HTERT RPE-1 (cell line): Measurements from ENCODE around the gene STRIP1.
"Not testable (repeated sequence)": the region's sequence is repeated elsewhere in the genome, so short reads cannot be mapped to it uniquely, and the experiment has no call there.

Experiments used
- in situ Hi-C: fragments of 300-500 bp; cut with MboI; formaldehyde crosslinking; loops from 4 replicates; pipeline ENCODE4 v1.14.3; 2020; ENCODE audit warnings: low sequenced_read_pairs

The STRIP1 gene

GRCh38 chr1:110008971-110009565 is 25.4 kb upstream of the STRIP1 start:
- in situ Hi-C loops = no loop called here

GRCh38 chr1:110011527-110012041 is 22.8 kb upstream of the STRIP1 start:
- in situ Hi-C loops = no loop called here

GRCh38 chr1:110012100-110012780 is 22.2 kb upstream of the STRIP1 start:
- in situ Hi-C loops = no loop called here

- in situ Hi-C loops = no loop called here
Measured at GRCh38 chr1:110017792-110018191, 16.6 kb upstream of the STRIP1 start.

DNA sequence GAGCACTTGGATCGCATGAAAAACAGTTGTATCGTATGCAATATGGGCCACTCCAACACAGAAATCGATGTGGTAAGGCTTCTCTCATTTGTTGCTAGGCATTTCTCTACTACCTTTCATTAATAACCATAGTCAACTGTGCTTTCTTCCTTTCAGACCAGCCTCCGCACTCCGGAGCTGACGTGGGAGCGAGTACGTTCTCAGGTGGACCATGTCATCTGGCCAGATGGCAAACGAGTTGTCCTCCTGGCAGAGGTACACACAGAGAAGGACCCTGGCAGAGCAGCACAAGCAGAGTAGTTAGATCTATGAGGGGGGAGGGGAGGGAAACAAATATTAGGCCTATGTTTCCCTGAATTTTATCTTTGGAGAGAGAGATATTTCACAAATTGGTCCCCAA is 16.0 kb upstream of the STRIP1 start:
- in situ Hi-C loops = no loop called here

GRCh38 chr1:110019770-110020169 is 14.7 kb upstream of the STRIP1 start:
- in situ Hi-C loops = no loop called here

DNA sequence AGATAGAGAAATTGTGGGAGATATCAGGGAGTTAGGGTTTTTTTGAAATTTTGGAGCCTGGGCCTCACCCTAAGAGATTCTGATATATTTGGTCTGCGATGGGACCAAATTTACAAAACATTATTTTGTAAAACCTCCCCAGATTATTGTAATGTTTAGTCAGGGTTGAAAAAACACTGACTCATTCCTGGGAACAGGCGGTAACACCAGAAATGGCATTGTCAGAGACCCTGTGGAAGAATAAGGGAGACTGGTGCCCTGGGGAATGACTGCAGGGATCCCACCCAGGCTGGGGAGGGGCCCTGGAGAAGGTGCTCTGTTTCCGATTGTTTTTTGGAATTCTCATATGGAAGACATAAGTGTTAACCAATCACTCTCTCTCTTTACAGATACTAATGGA is 13.1 kb upstream of the STRIP1 start:
- in situ Hi-C loops = no loop called here

- in situ Hi-C loops = no loop called here
Measured at GRCh38 chr1:110024613-110025012, 9.8 kb upstream of the STRIP1 start.

GRCh38 chr1:110030687-110031086 is 3.7 kb upstream of the STRIP1 start:
- in situ Hi-C loops = not testable (repeated sequence)

DNA sequence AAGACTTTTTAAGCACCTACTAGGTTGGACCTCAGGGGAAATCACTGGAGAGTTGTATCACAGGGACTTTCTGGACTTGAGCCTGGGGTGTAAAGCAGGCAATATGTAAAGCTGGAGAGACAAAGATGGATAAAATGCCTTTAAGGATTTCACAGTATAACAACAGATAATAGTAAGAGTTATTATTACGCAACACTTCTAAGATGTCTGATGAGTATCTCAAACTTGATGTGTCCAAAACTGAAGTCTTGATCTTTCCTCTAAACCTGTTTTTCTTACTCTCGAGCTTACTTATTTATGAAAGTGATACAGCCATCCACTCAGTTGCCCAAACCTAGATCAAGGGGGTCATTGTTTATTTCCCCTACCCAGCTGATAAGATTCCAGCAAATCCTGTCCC is 2.1 kb upstream of the STRIP1 start:
- in situ Hi-C loops = no loop called here

- in situ Hi-C loops = no loop called here
Measured at GRCh38 chr1:110033421-110033820, 1.0 kb upstream of the STRIP1 start.

DNA sequence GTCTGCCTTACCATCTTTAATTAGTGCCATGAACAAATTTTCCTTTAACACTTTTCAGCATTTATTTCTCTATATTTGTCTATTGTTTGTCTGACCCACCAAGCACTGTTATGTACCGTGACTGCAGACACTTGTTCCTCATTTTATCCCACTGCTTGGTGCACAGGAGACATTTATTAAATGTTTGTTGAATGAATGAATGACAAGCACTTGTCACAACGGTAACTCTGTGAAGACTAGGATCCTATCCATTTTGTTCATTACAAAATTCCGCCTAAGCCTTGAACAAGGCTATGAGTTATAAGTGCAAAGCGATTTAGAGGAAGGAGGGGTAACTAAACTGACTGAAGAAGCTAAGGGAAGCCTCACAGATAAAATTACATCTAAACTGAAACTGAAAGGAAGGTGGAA is 379 bp upstream of the STRIP1 start:
- in situ Hi-C loops = no loop called here

GRCh38 chr1:110035236-110035752 is 870 bp downstream of the STRIP1 start:
- in situ Hi-C loops = no loop called here

DNA sequence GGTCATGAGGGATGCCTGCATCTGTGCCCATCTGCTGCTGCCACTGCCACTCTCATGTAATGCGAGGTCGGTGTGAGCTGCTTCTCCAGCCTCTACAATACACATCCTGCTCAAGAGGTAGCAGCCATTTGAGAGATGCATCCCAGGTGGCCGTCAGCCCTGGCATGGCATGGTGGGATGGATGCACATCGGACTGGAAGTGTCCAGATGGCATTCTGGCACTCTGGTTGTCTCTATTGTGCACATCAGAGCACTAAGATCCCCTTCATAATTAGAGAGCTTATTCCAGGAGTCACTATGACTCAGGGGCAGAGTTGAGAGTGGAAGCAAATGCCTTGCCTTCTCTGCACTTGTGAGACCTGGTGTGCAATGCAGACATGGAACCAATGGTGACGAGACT is 3.8 kb downstream of the STRIP1 start:
- in situ Hi-C loops = no loop called here

DNA sequence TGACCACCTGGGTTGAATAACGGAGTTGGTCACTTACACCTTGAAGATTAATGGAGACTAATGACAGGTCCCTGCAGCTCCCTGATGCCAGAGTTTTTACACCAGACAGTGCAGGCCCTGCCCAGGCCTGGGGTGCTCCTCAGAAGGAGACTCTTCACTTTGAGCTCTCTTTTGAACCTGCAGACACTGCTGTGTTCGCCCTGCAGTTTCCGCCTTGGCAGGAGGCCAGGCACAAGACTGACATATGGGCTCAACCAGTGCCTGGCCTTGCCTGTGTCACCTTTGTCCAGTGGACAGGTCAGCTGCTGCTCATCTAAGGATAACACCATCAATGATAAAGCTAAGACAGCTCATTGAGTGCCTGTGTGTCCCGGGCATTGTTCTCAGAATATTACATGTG is 5.2 kb downstream of the STRIP1 start:
- in situ Hi-C loops = no loop called here

GRCh38 chr1:110040548-110040947 is 6.1 kb downstream of the STRIP1 start:
- in situ Hi-C loops = no loop called here

GRCh38 chr1:110043016-110043415 is 8.6 kb downstream of the STRIP1 start:
- in situ Hi-C loops = no loop called here

GRCh38 chr1:110047463-110047862 is 13.0 kb downstream of the STRIP1 start:
- in situ Hi-C loops = no loop called here

DNA sequence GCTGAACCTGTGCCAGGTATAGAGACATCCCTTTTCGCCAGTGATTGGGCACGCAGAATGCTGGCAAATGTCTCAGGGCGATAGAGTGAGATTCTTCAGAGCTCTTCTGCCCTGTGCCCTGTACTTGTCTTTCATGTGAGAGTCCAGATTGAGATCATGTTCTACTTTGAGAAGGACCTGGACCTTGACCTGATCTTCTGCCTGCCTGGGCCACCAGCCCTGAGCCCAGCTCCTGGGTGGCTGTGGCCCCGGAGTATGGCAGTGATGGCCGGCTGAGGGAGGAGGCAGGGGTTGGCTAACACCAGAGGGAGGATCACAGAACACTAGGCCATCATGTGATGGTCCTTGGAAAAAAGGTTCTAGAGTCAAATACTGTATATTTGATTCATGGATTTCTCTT is 13.8 kb downstream of the STRIP1 start:
- in situ Hi-C loops = no loop called here

DNA sequence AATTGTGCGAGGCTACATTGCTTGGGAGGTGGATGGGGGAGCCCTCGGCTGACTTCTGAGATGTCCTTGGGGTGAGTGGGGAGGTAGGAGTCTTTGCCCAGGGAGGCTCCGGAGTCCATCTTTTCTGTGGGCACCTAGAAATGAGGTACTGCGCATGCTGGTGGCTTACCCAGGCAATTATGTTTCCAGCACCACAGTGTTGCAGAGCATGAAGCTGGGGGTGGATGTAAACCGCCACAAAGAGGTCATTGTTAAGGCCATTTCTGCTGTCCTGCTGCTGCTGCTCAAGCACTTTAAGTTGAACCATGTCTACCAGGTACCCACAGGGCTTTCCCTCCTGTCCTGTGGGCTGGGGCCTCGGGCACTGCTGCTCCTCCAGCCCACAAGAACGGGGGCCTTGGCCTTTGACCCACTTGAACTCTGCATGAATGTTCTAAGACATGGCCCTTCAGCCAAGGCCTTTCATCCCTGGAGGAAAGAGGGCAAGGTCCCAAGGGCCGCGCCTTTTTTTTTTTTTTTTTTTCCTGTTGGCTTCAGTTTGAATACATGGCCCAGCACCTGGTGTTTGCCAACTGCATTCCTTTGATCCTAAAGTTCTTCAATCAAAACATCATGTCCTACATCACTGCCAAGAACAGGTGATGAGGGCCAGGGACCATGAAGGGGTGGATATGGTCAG is 14.6 kb downstream of the STRIP1 start:
- in situ Hi-C loops = no loop called here

DNA sequence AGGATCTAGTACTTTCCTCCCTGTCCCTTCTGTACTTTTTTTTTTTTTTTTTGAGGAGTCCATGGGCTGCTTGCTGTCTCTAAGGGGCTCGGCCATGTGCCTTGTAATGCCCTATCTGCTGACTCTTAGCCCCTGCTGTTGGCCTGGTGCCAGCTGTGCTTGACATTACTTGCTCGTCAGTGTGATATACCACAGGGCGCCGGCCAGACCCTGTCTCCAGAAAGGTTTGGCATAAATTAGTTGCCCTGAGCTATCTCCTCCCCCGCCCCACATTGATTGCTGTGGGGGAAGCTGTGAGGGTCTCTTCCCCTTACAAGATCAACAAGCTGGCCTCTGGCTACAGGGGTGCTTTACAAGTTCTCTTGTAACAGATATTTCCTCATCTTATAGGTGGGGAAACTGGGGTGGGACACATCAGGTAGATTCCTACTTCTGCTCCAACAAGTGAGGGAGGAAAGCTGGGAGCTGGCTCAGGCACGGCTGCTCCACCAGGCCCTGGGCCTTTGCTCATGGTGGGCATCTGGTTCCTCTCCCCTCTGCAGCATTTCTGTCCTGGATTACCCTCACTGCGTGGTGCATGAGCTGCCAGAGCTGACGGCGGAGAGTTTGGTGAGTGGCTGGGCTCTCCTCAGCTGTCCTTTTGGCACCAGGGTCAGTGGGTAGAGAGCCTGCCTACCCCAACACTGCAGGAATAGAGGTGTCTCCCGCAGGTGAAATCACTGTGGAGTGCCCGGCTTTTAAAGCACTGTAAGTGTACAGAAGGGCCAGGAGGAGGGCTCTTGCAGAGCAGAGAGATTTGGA is 15.6 kb downstream of the STRIP1 start:
- in situ Hi-C loops = no loop called here
